K562 (cell line): ENCODE results near the gene HSD11B1L. TPM values are rescaled to one million over a fixed set of nuclear protein-coding genes. Genes with fewer than 3 reads are reported as not detected.

Source experiments
- CEBPG ChIP-seq, 3 experiments: fragments of 200-800 bp in 1 of 3; sonication (Bioruptor generic) in 1 of 3; sonication (generic) in 1 of 3; formaldehyde crosslinking in 1 of 3; IDR thresholded peaks in 2 of 3; conservative IDR thresholded peaks in 1 of 3; 2 replicates each; pipeline versions ENCODE4 v1.6.1 to v1.8.0; 2016 to 2022; ENCODE audit warnings: missing compliant biosample characterization in 2 of 3, missing genetic modification characterization in 2 of 3, mild to moderate bottlenecking in 1 of 3, missing genetic modification reagents in 1 of 3
- ESRRB ChIP-seq: fragments of 250-450 bp; sonication (Bioruptor Pico); IDR thresholded peaks from 2 replicates; pipeline ENCODE4 v1.5.0; 2020; ENCODE audit warnings: mild to moderate bottlenecking, moderate library complexity, borderline replicate concordance
- EWSR1 ChIP-seq: fragments of 450-650 bp; IDR thresholded peaks from 2 replicates; pipeline ENCODE4 v1.6.1; 2018; ENCODE audit warnings: borderline replicate concordance, mild to moderate bottlenecking, low read depth, moderate library complexity; ENCODE audit not compliant: partially characterized antibody
- GATA2 ChIP-seq: sonication (generic); formaldehyde crosslinking; IDR thresholded peaks from 2 replicates; pipeline ENCODE4 v1.4.0; 2020; ENCODE audit warnings: mild to moderate bottlenecking, missing genetic modification reagents
- KLF6 ChIP-seq: fragments of 250-450 bp; sonication (Bioruptor Pico); IDR thresholded peaks from 2 replicates; pipeline ENCODE4 v1.4.0; 2020; ENCODE audit warnings: mild to moderate bottlenecking, moderate library complexity, borderline replicate concordance
- MBD2 ChIP-seq: sonication (generic); IDR thresholded peaks from 2 replicates; pipeline ENCODE4 v1.6.1; 2016; ENCODE audit warnings: low read depth, borderline replicate concordance
- NFE2L1 ChIP-seq: fragments of 450-650 bp; IDR thresholded peaks from 2 replicates; pipeline ENCODE4 v1.6.1; 2016; ENCODE audit warnings: missing genetic modification characterization, low read depth, mild to moderate bottlenecking, missing compliant biosample characterization, moderate library complexity, borderline replicate concordance
- PKNOX1 ChIP-seq: fragments of 450-650 bp; IDR thresholded peaks from 2 replicates; pipeline ENCODE4 v1.6.1; 2016
- POLR2AphosphoS5 ChIP-seq: IDR thresholded peaks from 2 replicates; pipeline ENCODE4 v1.6.1; 2011; ENCODE audit warnings: mild to moderate bottlenecking, low read depth, low read length, moderate library complexity; ENCODE audit not compliant: control insufficient read depth, insufficient read depth
- RFX1 ChIP-seq: fragments of 450-650 bp; IDR thresholded peaks from 2 replicates; pipeline ENCODE4 v1.6.1; 2016; ENCODE audit warnings: mild to moderate bottlenecking, moderate library complexity
- RUNX1 ChIP-seq: sonication (generic); IDR thresholded peaks from 2 replicates; pipeline ENCODE4 v1.6.1; 2016; ENCODE audit warnings: antibody characterized with exemption, low read depth
- STAT6 ChIP-seq: sonication (generic); formaldehyde crosslinking; IDR thresholded peaks from 2 replicates; pipeline ENCODE4 v1.8.1; 2023; ENCODE audit warnings: mild to moderate bottlenecking, missing genetic modification reagents
- UBTF ChIP-seq, 2 experiments: IDR thresholded peaks; 2 replicates each; pipeline ENCODE4 v1.6.1; 2012; ENCODE audit warnings: improper control_type of control experiment in 2 of 2, low read depth in 2 of 2, low read length in 2 of 2, borderline replicate concordance in 1 of 2
- XRCC4 ChIP-seq: IDR thresholded peaks from one replicate; pipeline ENCODE4 v1.6.1; 2011; ENCODE audit not compliant: insufficient read depth, insufficient read length; ENCODE audit errors: extremely low read depth
- ZFP1 ChIP-seq: fragments of 450-650 bp; formaldehyde crosslinking; IDR thresholded peaks from 2 replicates; pipeline ENCODE4 v1.4.0; 2020; ENCODE audit warnings: mild to moderate bottlenecking, mixed read lengths
- ZNF124 ChIP-seq: sonication (generic); formaldehyde crosslinking; IDR thresholded peaks from 2 replicates; pipeline ENCODE4 v1.8.1; 2022; ENCODE audit warnings: missing genetic modification reagents
- ZNF239 ChIP-seq: fragments of 250-450 bp; sonication (Bioruptor Pico); IDR thresholded peaks from 2 replicates; pipeline ENCODE4 v1.4.0; 2020; ENCODE audit warnings: mild to moderate bottlenecking
- ZNF780A ChIP-seq: fragments of 250-450 bp; sonication (Bioruptor Pico); IDR thresholded peaks from 2 replicates; pipeline ENCODE4 v1.5.0; 2021; ENCODE audit warnings: mild to moderate bottlenecking
- polyA plus RNA-seq, 8 experiments: library from polyadenylated mRNA; depleted of rRNA in 4 of 8; stranded (reverse) in 5 of 8; unstranded in 3 of 8; fragments of >200 nt; fragmentation: Nextera tagmentation in 2 of 8; fragmentation: Illumina TruSeq in 1 of 8; extraction: Ambion mirVana in 2 of 8; extraction: Trizol in 1 of 8; gene quantifications; 2 replicates each; pipeline versions ENCODE4 v1.2.1 to v1.2.3, GENCODE V29; 2011 to 2014; ENCODE audit warnings: inconsistent platforms in 1 of 8, missing spikeins in 1 of 8
- total RNA-seq, 7 experiments: library from RNA; depleted of rRNA in 6 of 7; stranded (reverse); fragments of >200 nt in 6 of 7; fragmentation: Illumina TruSeq in 2 of 7; extraction: Trizol in 2 of 7; gene quantifications; 2 replicates each; pipeline versions ENCODE4 v1.2.1 to v1.2.3, GENCODE V29; 2011 to 2021; ENCODE audit warnings: low replicate concordance in 1 of 7

Gene HSD11B1L
- total and polyA plus RNA-seq, 9 of the 15 experiments (the other 6 are each of a cell fraction or from before 2014, with no cell fraction given) = 0.31 to 7.7 (median 2.3) TPM

GRCh38 chr19:5692723-5693194 lies 11.9 kb downstream of the HSD11B1L start (continued):
- no peak for TF ChIP-seq PKNOX1
- TF ChIP-seq ZFP1 = no peak
- TF ChIP-seq GATA2 (CRISPR knock-in tag) = no peak
- TF ChIP-seq EWSR1 = no peak
- no peak for TF ChIP-seq XRCC4
- TF ChIP-seq STAT6 = no peak
- TF ChIP-seq ZNF124 (CRISPR knock-in tag) = no peak
- TF ChIP-seq UBTF (IDR thresholded peaks at IDR 0.05; ENCODE audit: borderline replicate concordance in 1 of 2, low read depth in 2 of 2, low read length in 2 of 2) = no peak
- TF ChIP-seq RFX1 = no peak
- no peak for TF ChIP-seq KLF6 (CRISPR knock-in tag)
- TF ChIP-seq NFE2L1 (tag) = no peak
- 0 out of 2 replicates have a peak, but pooled peaks have one; percentile 11 for TF ChIP-seq MBD2
- 0 out of 2 replicates have a peak, but pooled peaks have one; percentile 21 for TF ChIP-seq RUNX1
- no peak for TF ChIP-seq CEBPG (CRISPR knock-in tag; IDR thresholded peaks at IDR 0.05)
- no peak for TF ChIP-seq CEBPG (tag; conservative IDR thresholded peaks at IDR 0.05 in 1 of 2, IDR thresholded peaks at IDR 0.05 in 1 of 2)
- no peak for TF ChIP-seq ESRRB (CRISPR knock-in tag)
- TF ChIP-seq POLR2AphosphoS5 = peak; percentile 57
- no peak for TF ChIP-seq ZNF239 (CRISPR knock-in tag)
- no peak for TF ChIP-seq ZNF780A
